Heart right ventricle (tissue), 16 donors: ENCODE measurements around the gene CREB3L2. TPM values are rescaled to one million over a fixed set of nuclear protein-coding genes. Genes with fewer than 3 reads are reported as not detected.

Source experiments
- ATAC-seq, 8 donors: fragments of 200-7000 bp; cut with Tn5 transposase; one replicate each; pipeline ENCODE4 v1.9.1; 2020; ENCODE audit warnings: mild to moderate bottlenecking in 8 of 8, moderate library complexity in 8 of 8, moderate number of reproducible peaks in 1 of 8
- DNase-seq, 2 donors: peaks; one replicate each; pipeline ENCODE4 v3.0.0-alpha.2; 2020
- H3K27ac ChIP-seq, 10 donors: fragments of 200-600 bp; sonication (generic) in 2 of 10; one replicate each; pipeline versions ENCODE4 v1.5.0 to v1.8.0; 2020 to 2022; ENCODE audit warnings: mild to moderate bottlenecking in 3 of 10
- H3K27me3 ChIP-seq, 7 donors: fragments of 200-600 bp; one replicate each; pipeline ENCODE4 v1.8.0; 2021 to 2022; ENCODE audit warnings: mild to moderate bottlenecking in 2 of 7
- H3K36me3 ChIP-seq, 9 donors: fragments of 200-600 bp; sonication (generic) in 1 of 9; one replicate each; pipeline versions ENCODE4 v1.5.0 to v1.8.0; 2020 to 2022; ENCODE audit warnings: mild to moderate bottlenecking in 2 of 9
- H3K4me1 ChIP-seq, 9 donors: fragments of 200-600 bp; sonication (generic) in 1 of 9; one replicate each; pipeline versions ENCODE4 v1.5.0 to v1.8.0; 2020 to 2022; ENCODE audit warnings: mild to moderate bottlenecking in 4 of 9
- H3K4me3 ChIP-seq, 10 donors: fragments of 200-600 bp; sonication (generic) in 2 of 10; one replicate each; pipeline versions ENCODE4 v1.5.0 to v1.8.0; 2020 to 2022; ENCODE audit warnings: mild to moderate bottlenecking in 7 of 10, moderate library complexity in 2 of 10
- H3K9me3 ChIP-seq, 11 donors: fragments of 200-600 bp in 10 of 11; sonication (generic) in 2 of 11; one replicate each; pipeline versions ENCODE4 v1.5.0 to v1.8.0; 2013 to 2022; ENCODE audit warnings: mild to moderate bottlenecking in 2 of 11, control low read depth in 1 of 11, moderate library complexity in 1 of 11
- WGBS, 2 donors: extraction: QIAGEN DNeasy Blood & Tissue Kit; methylation state at CpG; one replicate each; pipeline ENCODE4 v1.1.7; 2013; ENCODE audit warnings: inconsistent platforms in 1 of 2; 5-methylcytosine and 5-hydroxymethylcytosine counted together
- intact Hi-C, 10 donors: fragments of 100-400 bp; cut with DNase I; formaldehyde crosslinking; loops; one replicate each; pipeline versions ENCODE4 v1.11.1 to v1.14.2; 2022
- polyA plus RNA-seq, 2 donors: library from polyadenylated mRNA; stranded (reverse); fragments of 200-250 nt; gene quantifications; one replicate each; pipeline ENCODE4 v1.2.3, GENCODE V29; 2013
- total RNA-seq, 10 donors: library from RNA; stranded (reverse); fragmentation: NEBNext Ultra II Directional in 3 of 10; extraction: Animal tissue kit (Norgen Biotek cat#: 25700) in 3 of 10; gene quantifications; one replicate each; pipeline versions ENCODE4 v1.2.1 to v1.2.4, GENCODE V29; 2021 to 2023
- TF ChIP-seq, protein P1 (sequence below), 9 donors: fragments of 200-600 bp; sonication (generic) in 2 of 9; IDR thresholded peaks; one replicate each; pipeline versions ENCODE4 v1.5.0 to v1.8.0; 2021 to 2022; ENCODE audit warnings: antibody characterized with exemption in 9 of 9, mild to moderate bottlenecking in 5 of 9, moderate library complexity in 1 of 9
- donor health status: Arrhythmogenic right ventricular cardiomyopathy.
- donor health status: ischemic (EF 13 %, LVEDD 7.1; RV severe dilation, severe dysfunction).
- donor health status: healthy with polysubstance abuse.
- donor health status: DM: no; HTN: yes; CAD: no.
- donor health status: DM: no; HTN: no; CAD: no.
- donor health status: ischemic (EF 25% LVEDD 6.9; RV normal size, moderate dysfunction).
- donor health status: ischemic (EF 25% LVEDD 5.7; RV mildly dilated, moderate dysfunction).
- donor health status: healthy.
- donor health status: DM: yes; HTN: yes; CAD: no.
- donor health status: Ischemic cardiomyopathy.
- donor health status: ischemic (EF 35%, LVEDD 5.7; RV mildly dilated, moderate dysfunction).
- donor health status: nonischemic (EF 11% LVEDD 7.7; RV severe dilation, severe dysfunction).
- donor health status: DM: yes; HTN: yes; CAD: no.
- donor health status: PGD.
- donor health status: ischemic (EF 29% LVEDD 5.4; RV normal size, mild dysfunction).
- donor health status: nonischemic (EF 23%, LVEDD 6.1; RV moderate dilation, normal function).

The CREB3L2 gene
- total and polyA plus RNA-seq, 12 donors, result 4.2 to 34.2 (median 23.3) TPM

DNA sequence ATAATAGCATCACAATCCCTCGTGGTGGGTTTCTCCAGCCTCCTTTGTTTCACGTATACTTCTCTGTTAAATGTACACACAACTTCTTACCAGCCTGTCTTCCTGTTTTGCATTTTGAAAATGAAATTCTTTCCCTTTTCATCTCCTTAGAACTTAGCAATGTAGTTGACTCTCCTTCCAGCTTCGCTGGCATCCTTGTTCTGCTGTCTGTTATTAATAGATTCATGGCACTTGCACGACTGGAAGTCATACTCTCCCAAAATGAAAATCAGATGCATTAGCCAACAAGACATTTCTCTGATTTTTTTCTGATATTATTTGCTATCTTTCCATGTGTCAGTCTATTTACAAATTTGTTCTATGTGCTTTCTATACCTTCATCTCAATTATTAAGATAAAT is 3.0 kb upstream of the CREB3L2 start:
- Histone ChIP-seq H3K36me3 (no peaks in the 10 kb centered on the region), H3K27ac (no peak overlapping the region), H3K4me1 (peaks cover 0 to 19% (median 9%) of the 10 kb centered on the region in 9 donors), H3K9me3 (no peaks in the 10 kb centered on the region), H3K4me3 (no peak overlapping the region), H3K27me3 (no peaks in the 10 kb centered on the region)
- 67 to 68% methylated on average over 4 of the region's 4 CpGs for WGBS, 2 donors
- ATAC-seq, result no peak
- TF ChIP-seq, protein P1, sequence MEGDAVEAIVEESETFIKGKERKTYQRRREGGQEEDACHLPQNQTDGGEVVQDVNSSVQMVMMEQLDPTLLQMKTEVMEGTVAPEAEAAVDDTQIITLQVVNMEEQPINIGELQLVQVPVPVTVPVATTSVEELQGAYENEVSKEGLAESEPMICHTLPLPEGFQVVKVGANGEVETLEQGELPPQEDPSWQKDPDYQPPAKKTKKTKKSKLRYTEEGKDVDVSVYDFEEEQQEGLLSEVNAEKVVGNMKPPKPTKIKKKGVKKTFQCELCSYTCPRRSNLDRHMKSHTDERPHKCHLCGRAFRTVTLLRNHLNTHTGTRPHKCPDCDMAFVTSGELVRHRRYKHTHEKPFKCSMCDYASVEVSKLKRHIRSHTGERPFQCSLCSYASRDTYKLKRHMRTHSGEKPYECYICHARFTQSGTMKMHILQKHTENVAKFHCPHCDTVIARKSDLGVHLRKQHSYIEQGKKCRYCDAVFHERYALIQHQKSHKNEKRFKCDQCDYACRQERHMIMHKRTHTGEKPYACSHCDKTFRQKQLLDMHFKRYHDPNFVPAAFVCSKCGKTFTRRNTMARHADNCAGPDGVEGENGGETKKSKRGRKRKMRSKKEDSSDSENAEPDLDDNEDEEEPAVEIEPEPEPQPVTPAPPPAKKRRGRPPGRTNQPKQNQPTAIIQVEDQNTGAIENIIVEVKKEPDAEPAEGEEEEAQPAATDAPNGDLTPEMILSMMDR (IDR thresholded peaks at IDR 0.05), result no peak
- DNase-seq, result no peak
- intact Hi-C loops, result loop anchor here in 3 of 10 donors (5.0 to 10.0 kb wide), 3 partner anchors 83 to 350 kb away; no protein-coding TSS in a partner anchor

DNA sequence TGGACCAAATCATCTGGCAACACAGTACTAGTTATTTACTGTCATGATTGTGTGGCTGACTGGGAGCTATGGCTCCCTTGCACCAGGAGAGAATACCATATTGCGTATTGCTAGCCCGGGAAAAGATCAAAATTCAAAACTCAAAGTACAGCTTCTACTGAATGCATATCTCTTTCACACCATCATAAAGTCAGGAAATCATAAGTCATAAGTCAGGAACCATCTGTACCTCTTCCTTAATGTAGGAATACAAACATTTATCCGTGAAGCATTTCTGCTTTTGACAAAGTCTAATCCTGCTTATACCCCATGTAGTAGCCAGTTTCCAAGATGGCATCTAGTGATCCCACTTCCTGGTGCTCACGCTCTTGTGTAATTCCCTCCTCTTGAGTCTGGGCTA is 2.2 kb upstream of the CREB3L2 start:
- Histone ChIP-seq H3K27me3 (no peaks in the 10 kb centered on the region), H3K36me3 (no peaks in the 10 kb centered on the region), H3K4me3 (no peak overlapping the region), H3K27ac (no peak overlapping the region), H3K4me1 (peaks cover 0 to 27% (median 15%) of the 10 kb centered on the region in 9 donors), H3K9me3 (no peaks in the 10 kb centered on the region)
- intact Hi-C loops, result loop anchor here in 2 of 10 donors (5.0 to 10.0 kb wide), 2 partner anchors 82 to 349 kb away; no protein-coding TSS in a partner anchor
- 89 to 91% methylated on average over 4 of the region's 4 CpGs for WGBS, 2 donors
- DNase-seq (no peak), ATAC-seq (no peak)
- TF ChIP-seq, protein P1 (IDR thresholded peaks at IDR 0.05), result no peak

DNA sequence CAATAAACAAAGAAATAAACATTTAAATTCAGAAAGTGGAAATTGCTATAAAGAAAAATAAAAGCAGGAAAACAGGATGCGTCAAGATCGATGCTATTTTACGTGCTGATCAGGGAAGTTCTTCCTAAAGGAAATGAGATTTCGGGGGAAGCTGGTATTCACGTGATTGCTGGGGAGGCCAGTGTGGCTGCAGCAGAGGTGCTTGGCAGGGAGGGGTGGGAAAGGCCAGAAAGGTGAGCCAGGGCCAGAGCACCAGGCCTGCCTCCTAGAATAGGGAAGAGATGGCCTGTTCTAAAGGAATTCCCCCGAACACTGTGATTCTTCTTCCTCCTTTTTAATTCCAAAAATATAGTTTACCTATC is 923 bp upstream of the CREB3L2 start:
- no peaks in the 10 kb centered on the region for H3K9me3 ChIP-seq
- TF ChIP-seq, protein P1 (IDR thresholded peaks at IDR 0.05), result no peak
- WGBS, 2 donors, result 47 to 60% methylated on average over 6 of the region's 6 CpGs
- intact Hi-C loops, result loop anchor here in 2 of 10 donors (5.0 to 10.0 kb wide), 2 partner anchors 81 to 348 kb away; no protein-coding TSS in a partner anchor
- DNase-seq, result no peak
- peaks cover 2 to 35% (median 28%) of the 10 kb centered on the region in 9 donors for H3K4me1 ChIP-seq
- peak overlapping the region in 3 of 10 donors; percentile 2 to 54 (median 49) for H3K27ac ChIP-seq
- no peaks in the 10 kb centered on the region for H3K27me3 ChIP-seq
- peak overlapping the region in 4 of 10 donors; percentile 11 to 99 (median 22) for H3K4me3 ChIP-seq
- H3K36me3 ChIP-seq, result no peaks in the 10 kb centered on the region
- no peak for ATAC-seq

DNA sequence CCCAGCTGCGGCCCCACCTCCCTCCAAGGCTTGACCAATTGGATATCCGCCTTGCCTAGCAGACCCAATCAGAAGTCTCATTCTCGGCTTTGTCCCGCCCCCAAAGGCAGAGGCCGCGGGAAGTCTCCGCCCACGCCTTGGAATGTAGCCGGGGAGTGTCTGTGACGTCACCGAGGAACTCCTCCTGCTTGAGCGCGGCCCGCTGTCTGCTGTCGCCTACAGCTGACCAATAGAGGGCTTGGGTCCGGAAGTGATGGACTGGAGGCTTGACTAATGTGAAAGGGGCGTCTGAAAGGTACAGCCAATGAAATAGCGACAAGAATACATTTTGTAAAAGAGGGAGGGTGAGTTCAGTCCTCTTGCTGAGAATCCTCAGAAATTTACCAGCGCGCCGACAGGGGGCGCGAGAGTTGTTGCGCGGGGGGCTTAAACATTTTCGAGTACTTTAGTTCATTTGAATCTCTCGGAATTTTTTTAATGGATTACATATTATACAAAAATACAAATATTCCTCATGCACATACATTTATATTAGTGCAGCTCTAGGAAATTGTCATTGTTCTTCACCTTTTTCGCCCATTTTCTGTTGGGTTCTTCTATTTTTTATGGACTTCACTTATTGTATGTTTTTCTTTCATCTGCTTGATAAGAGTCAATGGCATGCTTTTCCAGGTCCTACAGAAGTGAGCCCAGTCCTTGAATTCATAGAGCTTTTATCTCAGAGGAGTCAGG is 376 bp upstream of the CREB3L2 start:
- ATAC-seq, result peak; percentile 95 to 98 (median 96)
- WGBS, 2 donors, result 2 to 3% methylated on average over 28 of the region's 28 CpGs
- peak; percentile 98 to 99 for DNase-seq
- TF ChIP-seq, protein P1 (IDR thresholded peaks at IDR 0.05), result peak; percentile 84 to 98 (median 95)
- H3K4me3 ChIP-seq, result peak overlapping the region; percentile 66 to 99 (median 84)
- H3K9me3 ChIP-seq, result no peaks in the 10 kb centered on the region
- H3K36me3 ChIP-seq, result no peaks in the 10 kb centered on the region
- intact Hi-C loops, result loop anchor here in 2 of 10 donors (5.0 to 10.0 kb wide), 2 partner anchors 80 to 347 kb away; no protein-coding TSS in a partner anchor
- H3K27ac ChIP-seq, result peak overlapping the region; percentile 70 to 97 (median 94)
- no peaks in the 10 kb centered on the region for H3K27me3 ChIP-seq
- peaks cover 2 to 40% (median 33%) of the 10 kb centered on the region in 9 donors for H3K4me1 ChIP-seq
